Amniotic epithelial cell (primary cell): ENCODE results near the gene ARPC1B.
"Not testable (repeated sequence)": the region's sequence is repeated elsewhere in the genome, so short reads cannot be mapped to it uniquely, and the experiment has no call there.

Experiments used
- DNase-seq: peaks from one replicate; pipeline ENCODE4 v3.0.0-alpha.2; 2010; ENCODE audit warnings: low read depth

Gene ARPC1B

GRCh38 chr7:99368750-99369389, 5.7 kb upstream of the ARPC1B start:
- no peak for DNase-seq

GRCh38 chr7:99369767-99370391, 4.7 kb upstream of the ARPC1B start:
- DNase-seq = peak; percentile 28

GRCh38 chr7:99371376-99371920, 3.1 kb upstream of the ARPC1B start:
- DNase-seq = no peak

GRCh38 chr7:99372275-99373090, 2.0 kb upstream of the ARPC1B start:
- DNase-seq = peak; percentile 75

- no peak for DNase-seq
Observed at GRCh38 chr7:99373091-99374066, 1.2 kb upstream of the ARPC1B start.

GRCh38 chr7:99375070-99375807, 709 bp downstream of the ARPC1B start:
- DNase-seq = peak; percentile 69

- peak; percentile 93 for DNase-seq
Observed at GRCh38 chr7:99379043-99379577, 4.6 kb downstream of the ARPC1B start.

- DNase-seq = not testable (repeated sequence)
Observed at GRCh38 chr7:99379693-99380031, 5.1 kb downstream of the ARPC1B start.

GRCh38 chr7:99380032-99380822, 5.7 kb downstream of the ARPC1B start:
- peak; percentile 71 for DNase-seq

- peak; percentile 21 for DNase-seq
Observed at GRCh38 chr7:99380823-99381663, 6.5 kb downstream of the ARPC1B start.

- DNase-seq = no peak
Observed at GRCh38 chr7:99381664-99382075, 7.1 kb downstream of the ARPC1B start.

- no peak for DNase-seq
Observed at GRCh38 chr7:99383203-99383602, 8.7 kb downstream of the ARPC1B start.

GRCh38 chr7:99383791-99384370, 9.4 kb downstream of the ARPC1B start:
- no peak for DNase-seq

GRCh38 chr7:99384523-99384922, 10.0 kb downstream of the ARPC1B start:
- DNase-seq = no peak

- no peak for DNase-seq
Observed at GRCh38 chr7:99385564-99385963, 11.0 kb downstream of the ARPC1B start.

GRCh38 chr7:99386584-99387238, 12.2 kb downstream of the ARPC1B start:
- peak; percentile 62 for DNase-seq

GRCh38 chr7:99387239-99387635, 12.7 kb downstream of the ARPC1B start:
- DNase-seq = not testable (repeated sequence)

- no peak for DNase-seq
Observed at GRCh38 chr7:99387912-99388311, 13.4 kb downstream of the ARPC1B start.
